IMR-90 (cell line): ENCODE data around the gene KDM6B. TPM values are rescaled to one million over a fixed set of nuclear protein-coding genes. Genes with fewer than 3 reads are reported as not detected.

ENCODE experiments used
- ATAC-seq: fragments of 200-7000 bp; cut with Tn5 transposase; 2 replicates; pipeline ENCODE4 v1.9.1; 2020; ENCODE audit warnings: low read depth, mild to moderate bottlenecking, moderate library complexity
- BruUV-seq: library from RNA; stranded (reverse); fragments of 400-500 nt; replicated peaks from 2 replicates; lab custom pipeline; 2021; lab: Mats Ljungman, UMichigan
- CTCF ChIA-PET: fragments of 300-600 bp; formaldehyde crosslinking; extraction: SDS; loops from one replicate; lab custom pipeline; 2021; ENCODE audit warnings: antibody characterized with exemption; lab: Yijun Ruan, JAX
- POLR2A ChIA-PET: fragments of 300-600 bp; sonication (Branson Sonifier 250); formaldehyde crosslinking; loops from one replicate; lab custom pipeline; 2022; ENCODE audit warnings: antibody characterized with exemption; ENCODE audit not compliant: unreplicated experiment; lab: Charles Lee
- DNase-seq: peaks from one replicate; pipeline ENCODE4 v3.0.0; 2013
- H2AFZ ChIP-seq: replicated peaks from 2 replicates; pipeline ENCODE3; 2013; ENCODE audit warnings: low read length, mild to moderate bottlenecking; ENCODE audit not compliant: poor library complexity
- H2AK5ac ChIP-seq: 2 replicates; pipeline ENCODE4 v1.6.1; 2013; ENCODE audit warnings: low read depth, low read length, inconsistent platforms
- H2AK9ac ChIP-seq: replicated peaks from 2 replicates; pipeline ENCODE3; 2013; ENCODE audit warnings: mild to moderate bottlenecking, low read depth, low read length, moderate library complexity; ENCODE audit not compliant: poor library complexity
- H2BK120ac ChIP-seq: 2 replicates; pipeline ENCODE4 v1.6.1; 2013; ENCODE audit warnings: low read depth, low read length, inconsistent platforms
- H2BK15ac ChIP-seq: 3 replicates; pipeline ENCODE4 v1.6.1; 2013; ENCODE audit warnings: low read depth, low read length, inconsistent platforms
- H2BK20ac ChIP-seq: 2 replicates; pipeline ENCODE4 v1.6.1; 2013; ENCODE audit warnings: low read depth, mild to moderate bottlenecking, inconsistent platforms, low read length, moderate library complexity
- H2BK5ac ChIP-seq: 2 replicates; pipeline ENCODE4 v1.6.1; 2013; ENCODE audit warnings: mild to moderate bottlenecking, low read depth, low read length, inconsistent platforms; ENCODE audit not compliant: poor library complexity, severe bottlenecking
- H3K14ac ChIP-seq: replicated peaks from 2 replicates; pipeline ENCODE4 v1.6.1; 2013; ENCODE audit warnings: low read depth, low read length, inconsistent platforms
- H3K18ac ChIP-seq: 2 replicates; pipeline ENCODE4 v1.6.1; 2013; ENCODE audit warnings: low read depth, low read length, control low read depth
- H3K23ac ChIP-seq: 2 replicates; pipeline ENCODE4 v1.6.1; 2013; ENCODE audit warnings: low read depth, low read length, inconsistent platforms
- H3K27ac ChIP-seq: 2 replicates; pipeline ENCODE4 v1.5.1; 2013; ENCODE audit warnings: mild to moderate bottlenecking, control low read depth, low read length; ENCODE audit not compliant: insufficient read depth
- H3K27me3 ChIP-seq: 2 replicates; pipeline ENCODE4 v1.6.1; 2013; ENCODE audit warnings: low read length; ENCODE audit not compliant: control insufficient read depth, insufficient read depth
- H3K36me3 ChIP-seq: 2 replicates; pipeline ENCODE4 v1.6.1; 2013; ENCODE audit warnings: low read length, mixed read lengths; ENCODE audit not compliant: control insufficient read depth, insufficient read depth
- H3K4ac ChIP-seq: 2 replicates; pipeline ENCODE4 v1.6.1; 2013; ENCODE audit warnings: low read depth, low read length, inconsistent platforms
- H3K4me1 ChIP-seq: 2 replicates; pipeline ENCODE4 v1.6.1; 2013; ENCODE audit warnings: low read length, mixed read lengths; ENCODE audit not compliant: control insufficient read depth, insufficient read depth
- H3K4me2 ChIP-seq: 2 replicates; pipeline ENCODE4 v1.6.1; 2013; ENCODE audit warnings: low read depth, mild to moderate bottlenecking, control low read depth, low read length, moderate library complexity
- H3K4me3 ChIP-seq: 2 replicates; pipeline ENCODE4 v1.5.1; 2013; ENCODE audit warnings: low read depth, mild to moderate bottlenecking, control low read depth, low read length, moderate library complexity; ENCODE audit not compliant: insufficient read depth
- H3K56ac ChIP-seq: 2 replicates; pipeline ENCODE4 v1.6.1; 2013; ENCODE audit warnings: low read length, inconsistent platforms; ENCODE audit not compliant: insufficient read depth; ENCODE audit errors: extremely low read depth
- H3K79me1 ChIP-seq, 2 experiments: 2 replicates each; pipeline ENCODE4 v1.6.1; 2013; ENCODE audit warnings: low read length in 2 of 2, inconsistent platforms in 1 of 2, low read depth in 1 of 2
- H3K9ac ChIP-seq: 2 replicates; pipeline ENCODE4 v1.6.1; 2013; ENCODE audit warnings: low read depth, low read length, control low read depth
- H3K9me1 ChIP-seq: 2 replicates; pipeline ENCODE4 v1.6.1; 2013; ENCODE audit warnings: low read length, inconsistent platforms; ENCODE audit not compliant: insufficient read depth
- H3K9me3 ChIP-seq: 2 replicates; pipeline ENCODE4 v1.6.1; 2013; ENCODE audit warnings: low read length; ENCODE audit not compliant: control insufficient read depth, insufficient read depth
- H4K20me1 ChIP-seq: 2 replicates; pipeline ENCODE4 v1.6.1; 2013; ENCODE audit warnings: low read length, inconsistent platforms; ENCODE audit not compliant: insufficient read depth
- H4K5ac ChIP-seq: 2 replicates; pipeline ENCODE4 v1.6.1; 2013; ENCODE audit warnings: mild to moderate bottlenecking, low read depth, low read length, control low read depth
- H4K8ac ChIP-seq, 2 experiments: 2 replicates each; pipeline ENCODE4 v1.6.1; 2013; ENCODE audit warnings: low read depth in 2 of 2, low read length in 2 of 2, control low read depth in 1 of 2, inconsistent platforms in 1 of 2
- H4K91ac ChIP-seq: 2 replicates; pipeline ENCODE4 v1.6.1; 2013; ENCODE audit warnings: low read depth, low read length, inconsistent platforms; ENCODE audit not compliant: insufficient read depth
- BHLHE40 ChIP-seq: fragments of 150-350 bp; IDR thresholded peaks from 2 replicates; pipeline ENCODE4 v1.6.1; 2016; ENCODE audit warnings: mild to moderate bottlenecking, low read depth, low read length
- CEBPB ChIP-seq: IDR thresholded peaks from 2 replicates; pipeline ENCODE4 v1.6.1; 2012; ENCODE audit warnings: low read depth, low read length, improper control_type of control experiment
- FOS ChIP-seq: fragments of 150-350 bp; IDR thresholded peaks from 2 replicates; pipeline ENCODE4 v1.6.1; 2016; ENCODE audit warnings: low read depth, low read length
- MAFK ChIP-seq: IDR thresholded peaks from 2 replicates; pipeline ENCODE4 v1.6.1; 2012; ENCODE audit warnings: low read depth, low read length, improper control_type of control experiment
- POLR2A ChIP-seq: IDR thresholded peaks from 2 replicates; pipeline ENCODE4 v1.6.1; 2012; ENCODE audit warnings: mild to moderate bottlenecking, low read depth, low read length
- RCOR1 ChIP-seq: IDR thresholded peaks from 2 replicates; pipeline ENCODE4 v1.6.1; 2012; ENCODE audit warnings: mild to moderate bottlenecking, low read length, improper control_type of control experiment; ENCODE audit not compliant: insufficient replicate concordance
- RFX5 ChIP-seq: IDR thresholded peaks from 2 replicates; pipeline ENCODE4 v1.8.0; 2012; ENCODE audit warnings: low read depth, mild to moderate bottlenecking, low read length, moderate library complexity
- WGBS, 2 experiments: methylation state at CpG; one replicate each; pipeline versions ENCODE4 v1.1.5 to v1.1.7; 2013; ENCODE audit warnings: missing lambda C conversion rate in 2 of 2; ENCODE audit not compliant: insufficient read length in 1 of 2; ENCODE audit errors: extremely low coverage in 2 of 2; 5-methylcytosine and 5-hydroxymethylcytosine counted together
- dilution Hi-C: fragments of 300-500 bp; cut with HindIII; formaldehyde crosslinking; loops from one replicate; pipeline ENCODE4 v1.14.3; 2018; ENCODE audit warnings: low sequenced_read_pairs; ENCODE audit not compliant: unreplicated experiment
- in situ Hi-C: fragments of 300-500 bp; cut with MboI; formaldehyde crosslinking; loops from 3 replicates; pipeline ENCODE4 v1.14.3; 2019; ENCODE audit warnings: low sequenced_read_pairs, inconsistent platforms, mixed read lengths
- intact Hi-C: fragments of 100-400 bp; cut with micrococcal nuclease; formaldehyde crosslinking; loops from 2 replicates; pipeline ENCODE4 v1.10.0; 2022
- polyA plus RNA-seq, 3 experiments: library from polyadenylated mRNA; depleted of rRNA; stranded (reverse); fragments of >200 nt; gene quantifications; 2 replicates each; pipeline ENCODE4 v1.2.3, GENCODE V29; 2012; ENCODE audit warnings: low replicate concordance in 1 of 3
- total RNA-seq: library from RNA; depleted of rRNA; stranded (reverse); fragments of >200 nt; gene quantifications from 2 replicates; pipeline ENCODE4 v1.2.3, GENCODE V29; 2012
- TF ChIP-seq, protein P1 (sequence below): fragments of 150-350 bp; IDR thresholded peaks from 2 replicates; pipeline ENCODE4 v1.6.1; 2017; ENCODE audit warnings: mild to moderate bottlenecking, antibody characterized with exemption, low read length, low read depth
- TF ChIP-seq, protein P2 (sequence below): conservative IDR thresholded peaks from 2 replicates; pipeline ENCODE4 v1.5.1; 2012; ENCODE audit warnings: mild to moderate bottlenecking, low read depth, low read length, improper control_type of control experiment
- TF ChIP-seq, protein P3 (sequence below): fragments of 150-350 bp; IDR thresholded peaks from 2 replicates; pipeline ENCODE4 v1.6.1; 2016; ENCODE audit warnings: low read depth, mild to moderate bottlenecking, low read length, moderate library complexity, borderline replicate concordance

KDM6B gene
- total and polyA plus RNA-seq, 2 of the 4 experiments (the other 2 are of a cell fraction): 0.72 to 3.5 TPM

DNA sequence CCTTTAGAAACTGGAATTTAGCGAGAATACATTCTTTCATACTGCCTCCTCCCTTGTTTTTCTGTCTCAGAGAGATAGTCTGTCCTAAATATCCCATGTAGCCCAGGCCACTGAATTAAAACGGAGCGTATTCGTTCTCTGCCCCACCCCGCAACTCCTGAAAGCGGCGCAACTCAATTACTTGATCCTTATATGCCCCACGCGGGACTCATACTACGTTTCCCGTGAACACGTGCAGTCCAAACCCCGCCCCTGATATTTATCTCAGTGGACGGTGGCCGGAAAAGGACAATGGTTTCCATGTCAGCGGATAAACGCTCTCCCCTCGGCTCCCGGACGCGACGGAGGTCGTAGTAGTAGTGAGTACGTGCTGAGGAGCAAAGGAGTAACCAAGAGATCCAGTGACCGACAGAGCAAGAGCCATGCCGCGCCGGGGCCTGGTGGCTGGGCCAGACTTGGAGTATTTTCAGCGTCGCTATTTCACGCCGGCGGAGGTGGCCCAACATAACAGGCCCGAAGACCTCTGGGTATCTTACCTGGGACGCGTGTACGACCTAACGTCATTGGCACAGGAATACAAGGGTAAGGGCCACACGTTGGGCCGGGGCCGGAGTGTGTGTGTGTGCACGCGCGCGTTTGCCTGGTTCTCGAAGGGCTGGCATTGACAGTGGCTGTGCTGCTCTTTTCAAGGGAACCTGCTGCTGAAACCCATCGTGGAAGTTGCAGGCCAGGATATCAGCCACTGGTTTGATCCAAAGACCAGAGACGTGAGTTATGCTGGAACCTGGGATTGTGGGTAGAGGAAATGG lies 23.9 kb downstream of the KDM6B start, which contains the start of gene CYB5D1 (continued):
- TF ChIP-seq, protein P1, sequence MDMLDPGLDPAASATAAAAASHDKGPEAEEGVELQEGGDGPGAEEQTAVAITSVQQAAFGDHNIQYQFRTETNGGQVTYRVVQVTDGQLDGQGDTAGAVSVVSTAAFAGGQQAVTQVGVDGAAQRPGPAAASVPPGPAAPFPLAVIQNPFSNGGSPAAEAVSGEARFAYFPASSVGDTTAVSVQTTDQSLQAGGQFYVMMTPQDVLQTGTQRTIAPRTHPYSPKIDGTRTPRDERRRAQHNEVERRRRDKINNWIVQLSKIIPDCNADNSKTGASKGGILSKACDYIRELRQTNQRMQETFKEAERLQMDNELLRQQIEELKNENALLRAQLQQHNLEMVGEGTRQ: peak; percentile 90
- no peak for TF ChIP-seq CEBPB
- TF ChIP-seq FOS: no peak
- peak; percentile 80 for TF ChIP-seq POLR2A

DNA sequence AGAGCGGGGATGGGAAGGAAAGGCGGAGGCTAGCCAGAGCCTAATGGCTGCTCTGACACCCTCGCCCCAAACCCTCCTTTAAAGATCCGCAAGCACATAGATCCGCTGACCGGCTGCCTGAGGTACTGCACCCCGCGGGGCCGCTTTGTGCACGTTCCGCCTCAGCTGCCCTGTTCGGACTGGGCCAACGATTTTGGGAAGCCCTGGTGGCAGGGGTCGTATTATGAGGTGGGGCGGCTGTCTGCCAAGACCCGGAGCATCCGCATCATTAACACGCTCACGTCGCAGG lies 24.4 kb downstream of the KDM6B start:
- Histone ChIP-seq H3K9ac (peak overlapping the region; percentile 73), H4K8ac (peak overlapping the region; percentile 83 to 96), H2AFZ (peak overlapping the region; percentile 95), H3K56ac (peak overlapping the region; percentile 47; the same call in 1 of the 2 replicates), H4K5ac (peak overlapping the region; percentile 34), H2BK5ac (peak overlapping the region; percentile 35), H2AK5ac (peak overlapping the region; percentile 48; the same call in 1 of the 2 replicates), H3K4me1 (peaks cover 20% of the 10 kb centered on the region), H3K79me1 (peaks cover 18 to 50% of the 10 kb centered on the region in 2 experiments; a peak in 3 of 4 replicates), H3K4me2 (peak overlapping the region; percentile 78), H2AK9ac (peak overlapping the region; percentile 90), H3K9me1 (no peaks in the 10 kb centered on the region), H2BK15ac (no peak overlapping the region), H3K23ac (peak overlapping the region; percentile 80), H4K91ac (peak overlapping the region; percentile 83; the same call in 1 of the 2 replicates), H4K20me1 (peaks cover 8% of the 10 kb centered on the region; the same call in 1 of the 2 replicates), H3K9me3 (no peaks in the 10 kb centered on the region), H2BK20ac (0 out of 2 replicates have a peak overlapping the region, but pooled peaks have one; percentile 8), H2BK120ac (no peak overlapping the region), H3K14ac (peak overlapping the region; percentile 81), H3K4me3 (peak overlapping the region; percentile 59), H3K18ac (no peak overlapping the region), H3K27me3 (no peaks in the 10 kb centered on the region), H3K36me3 (peaks cover 10% of the 10 kb centered on the region), H3K4ac (peak overlapping the region; percentile 72), H3K27ac (peak overlapping the region; percentile 50)
- 25% methylated on average over 9 of the region's 20 CpGs; no CpG with 5 or more reads in 1 of the 2 experiments for WGBS, 2 experiments
- no TSS peak for BruUV-seq
- dilution Hi-C loops: no loop called here
- intact Hi-C loops: no loop called here
- peak; percentile 9; the same call in 1 of the 2 replicates for ATAC-seq
- CTCF ChIA-PET: no interaction called here
- in situ Hi-C loops: no loop called here
- POLR2A ChIA-PET: no interaction called here
- peak; percentile 44 for DNase-seq
- TF ChIP-seq, protein P2, sequence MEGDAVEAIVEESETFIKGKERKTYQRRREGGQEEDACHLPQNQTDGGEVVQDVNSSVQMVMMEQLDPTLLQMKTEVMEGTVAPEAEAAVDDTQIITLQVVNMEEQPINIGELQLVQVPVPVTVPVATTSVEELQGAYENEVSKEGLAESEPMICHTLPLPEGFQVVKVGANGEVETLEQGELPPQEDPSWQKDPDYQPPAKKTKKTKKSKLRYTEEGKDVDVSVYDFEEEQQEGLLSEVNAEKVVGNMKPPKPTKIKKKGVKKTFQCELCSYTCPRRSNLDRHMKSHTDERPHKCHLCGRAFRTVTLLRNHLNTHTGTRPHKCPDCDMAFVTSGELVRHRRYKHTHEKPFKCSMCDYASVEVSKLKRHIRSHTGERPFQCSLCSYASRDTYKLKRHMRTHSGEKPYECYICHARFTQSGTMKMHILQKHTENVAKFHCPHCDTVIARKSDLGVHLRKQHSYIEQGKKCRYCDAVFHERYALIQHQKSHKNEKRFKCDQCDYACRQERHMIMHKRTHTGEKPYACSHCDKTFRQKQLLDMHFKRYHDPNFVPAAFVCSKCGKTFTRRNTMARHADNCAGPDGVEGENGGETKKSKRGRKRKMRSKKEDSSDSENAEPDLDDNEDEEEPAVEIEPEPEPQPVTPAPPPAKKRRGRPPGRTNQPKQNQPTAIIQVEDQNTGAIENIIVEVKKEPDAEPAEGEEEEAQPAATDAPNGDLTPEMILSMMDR: peak; percentile 46
- TF ChIP-seq MAFK (no peak), RFX5 (no peak), CEBPB (no peak), BHLHE40 (0 out of 2 replicates have a peak, but pooled peaks have one; percentile 20), RCOR1 (no peak), FOS (no peak), POLR2A (no peak)
- TF ChIP-seq, protein P3, sequence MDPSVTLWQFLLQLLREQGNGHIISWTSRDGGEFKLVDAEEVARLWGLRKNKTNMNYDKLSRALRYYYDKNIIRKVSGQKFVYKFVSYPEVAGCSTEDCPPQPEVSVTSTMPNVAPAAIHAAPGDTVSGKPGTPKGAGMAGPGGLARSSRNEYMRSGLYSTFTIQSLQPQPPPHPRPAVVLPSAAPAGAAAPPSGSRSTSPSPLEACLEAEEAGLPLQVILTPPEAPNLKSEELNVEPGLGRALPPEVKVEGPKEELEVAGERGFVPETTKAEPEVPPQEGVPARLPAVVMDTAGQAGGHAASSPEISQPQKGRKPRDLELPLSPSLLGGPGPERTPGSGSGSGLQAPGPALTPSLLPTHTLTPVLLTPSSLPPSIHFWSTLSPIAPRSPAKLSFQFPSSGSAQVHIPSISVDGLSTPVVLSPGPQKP: no peak
- TF ChIP-seq, protein P1: no peak
